ENCODE data around the gene DLG5.

- TF ChIP-seq MAZ (IDR thresholded peaks at IDR 0.05; ENCODE audit: borderline replicate concordance, low read depth, low read length) (no peak), KDM5A (IDR thresholded peaks at IDR 0.05) (no peak), CTCF (IDR thresholded peaks at IDR 0.05) (no peak)
These were observed 13.0 kb upstream of the DLG5 start for GRCh38 chr10:77939561-77940001.

All from A549 (cell line).